Right lobe of liver (tissue), 4 donors: ENCODE results near the gene VDAC1.

Experiments used
- POLR2A ChIP-seq: fragments of 450-650 bp; IDR thresholded peaks from one replicate; pipeline ENCODE4 v1.6.1; 2017; ENCODE audit warnings: antibody characterized with exemption, mild to moderate bottlenecking
- TF ChIP-seq, protein P1 (sequence below), 4 donors: fragments of 200-600 bp in 3 of 4; fragments of 450-650 bp in 1 of 4; IDR thresholded peaks; one replicate each; pipeline versions ENCODE4 v1.5.1 to v1.8.0; 2016 to 2022; ENCODE audit warnings: antibody characterized with exemption in 4 of 4, mild to moderate bottlenecking in 2 of 4
- donor health status: DM: no; HTN: no; CAD: no.
- donor health status: DM: no; HTN: no; CAD: no.
- donor health status: DM: no; HTN: yes; CAD: no.

DNA sequence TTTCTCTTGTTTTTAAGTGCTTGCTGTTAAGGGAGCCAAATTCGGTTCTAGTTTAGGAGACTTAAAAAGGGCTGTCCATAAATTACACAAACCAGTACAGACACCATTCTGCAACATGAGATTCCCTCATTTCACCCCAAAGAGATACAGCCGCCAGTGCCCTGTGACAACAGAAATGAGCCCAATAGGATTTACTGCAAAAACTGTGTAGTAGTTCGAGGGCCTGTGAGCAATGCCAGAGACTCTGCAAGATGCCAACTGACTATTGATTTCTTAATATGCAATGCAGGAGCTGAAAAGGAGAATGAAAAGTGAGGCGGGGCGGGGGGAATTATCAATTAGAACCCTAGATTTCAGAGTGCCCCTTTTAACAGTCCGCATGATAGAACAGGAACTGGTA is 30.6 kb downstream of the VDAC1 start:
- TF ChIP-seq, protein P1, sequence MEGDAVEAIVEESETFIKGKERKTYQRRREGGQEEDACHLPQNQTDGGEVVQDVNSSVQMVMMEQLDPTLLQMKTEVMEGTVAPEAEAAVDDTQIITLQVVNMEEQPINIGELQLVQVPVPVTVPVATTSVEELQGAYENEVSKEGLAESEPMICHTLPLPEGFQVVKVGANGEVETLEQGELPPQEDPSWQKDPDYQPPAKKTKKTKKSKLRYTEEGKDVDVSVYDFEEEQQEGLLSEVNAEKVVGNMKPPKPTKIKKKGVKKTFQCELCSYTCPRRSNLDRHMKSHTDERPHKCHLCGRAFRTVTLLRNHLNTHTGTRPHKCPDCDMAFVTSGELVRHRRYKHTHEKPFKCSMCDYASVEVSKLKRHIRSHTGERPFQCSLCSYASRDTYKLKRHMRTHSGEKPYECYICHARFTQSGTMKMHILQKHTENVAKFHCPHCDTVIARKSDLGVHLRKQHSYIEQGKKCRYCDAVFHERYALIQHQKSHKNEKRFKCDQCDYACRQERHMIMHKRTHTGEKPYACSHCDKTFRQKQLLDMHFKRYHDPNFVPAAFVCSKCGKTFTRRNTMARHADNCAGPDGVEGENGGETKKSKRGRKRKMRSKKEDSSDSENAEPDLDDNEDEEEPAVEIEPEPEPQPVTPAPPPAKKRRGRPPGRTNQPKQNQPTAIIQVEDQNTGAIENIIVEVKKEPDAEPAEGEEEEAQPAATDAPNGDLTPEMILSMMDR (IDR thresholded peaks at IDR 0.05): no peak
- TF ChIP-seq POLR2A: no peak
